GM20000 (cell line): ENCODE measurements around the gene PIK3C3.

Experiments
- DNase-seq: peaks from one replicate; pipeline ENCODE4 v3.0.0; 2012; ENCODE audit warnings: low spot score
- CTCF ChIP-seq: IDR thresholded peaks from 2 replicates; pipeline ENCODE4 v1.5.1; 2012; ENCODE audit warnings: mild to moderate bottlenecking, control low read depth; ENCODE audit errors: extremely low read depth, missing control alignments

Gene PIK3C3

GRCh38 chr18:42087876-42088275, 132.8 kb downstream of the PIK3C3 start:
- no peak for DNase-seq
- no peak for TF ChIP-seq CTCF

- TF ChIP-seq CTCF: no peak
- no peak for DNase-seq
These were observed 137.8 kb downstream of the PIK3C3 start for GRCh38 chr18:42092848-42093247.

GRCh38 chr18:42094875-42095274, 139.8 kb downstream of the PIK3C3 start:
- no peak for TF ChIP-seq CTCF
- no peak for DNase-seq

DNA sequence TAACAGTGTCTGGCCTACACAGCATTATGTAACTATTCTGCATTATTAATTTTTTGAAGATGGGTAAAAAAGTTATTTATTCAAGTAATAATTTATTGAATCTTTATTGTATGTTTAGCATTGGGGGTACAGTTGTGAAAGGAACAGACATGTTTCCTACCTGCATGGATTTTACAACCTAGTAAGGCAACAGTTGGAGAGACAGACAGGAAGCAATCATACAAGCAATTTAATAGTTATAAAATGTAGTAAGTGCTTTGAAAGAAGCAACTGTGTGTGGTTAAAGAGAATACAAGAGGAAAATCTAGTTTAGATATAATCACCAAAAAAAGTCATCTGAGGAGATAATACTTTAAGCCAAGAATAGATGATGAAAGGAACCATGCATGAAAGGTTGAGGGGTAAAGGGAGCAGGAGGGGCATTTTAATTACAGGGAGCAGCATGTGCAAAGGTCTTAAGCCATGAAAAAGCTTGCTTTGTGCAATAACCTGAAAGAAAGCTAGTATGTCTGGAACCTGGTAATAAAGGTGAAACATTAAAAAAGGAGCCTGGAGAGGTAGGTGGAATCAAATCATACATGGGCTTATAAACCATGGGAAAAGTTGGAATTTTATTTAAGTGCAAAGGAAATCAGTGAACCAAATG, 140.8 kb downstream of the PIK3C3 start:
- no peak for DNase-seq
- TF ChIP-seq CTCF: no peak

- TF ChIP-seq CTCF: no peak
- DNase-seq: no peak
These were observed 145.2 kb downstream of the PIK3C3 start for GRCh38 chr18:42100248-42100647.

- DNase-seq: no peak
- no peak for TF ChIP-seq CTCF
These were observed 145.9 kb downstream of the PIK3C3 start for GRCh38 chr18:42100911-42101310.

DNA sequence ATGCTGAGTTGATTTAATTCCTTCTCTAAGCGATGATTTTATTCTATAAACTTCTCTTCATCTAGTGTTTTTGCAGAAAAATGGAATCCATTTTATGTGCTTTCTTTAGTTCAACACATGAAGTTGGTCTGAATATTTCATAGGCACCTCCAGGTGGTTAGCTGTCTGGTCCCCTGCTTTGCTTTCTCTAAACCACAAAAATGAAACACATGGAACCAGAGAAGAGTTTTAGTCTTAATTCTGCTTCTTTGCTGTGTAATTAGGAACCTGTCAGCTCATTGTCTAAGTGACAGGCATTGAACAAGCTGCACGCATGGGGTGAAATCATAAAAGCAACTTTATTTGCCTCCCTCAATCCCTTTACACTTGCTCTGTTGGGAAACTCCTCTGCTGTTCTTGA, 150.4 kb downstream of the PIK3C3 start:
- no peak for DNase-seq
- no peak for TF ChIP-seq CTCF
